ENCODE data around the gene AIFM1. TPM values are rescaled to one million over a fixed set of nuclear protein-coding genes. Genes with fewer than 3 reads are reported as not detected.
A peak's percentile ranks its signal among the peaks of the same experiment; 100 is the strongest.

Gene AIFM1
- total RNA-seq, 1 experiment from 2014 or later, result 37.8 TPM

DNA sequence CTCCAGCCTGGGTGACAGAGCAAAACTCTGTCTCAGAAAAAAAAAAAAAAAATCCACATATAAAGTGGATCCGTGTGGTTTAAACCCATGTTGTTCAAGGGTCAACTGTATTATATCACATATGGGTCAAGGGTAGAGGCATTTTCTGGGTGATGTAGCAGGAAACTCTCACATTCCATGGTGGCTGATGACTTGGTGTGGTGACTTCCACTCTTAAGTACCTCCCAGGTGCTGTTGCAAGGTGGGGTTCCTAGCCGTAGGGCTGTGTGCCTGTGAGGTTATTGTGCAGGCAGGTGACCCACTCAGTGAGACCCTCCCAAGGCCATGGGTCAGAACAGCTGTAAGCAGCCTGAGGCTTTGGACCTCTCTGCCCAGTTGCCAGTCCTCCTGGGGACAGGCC lies 72.4 kb downstream of the AIFM1 start:
- DNase-seq (ENCODE audit: low spot score), result no peak

DNA sequence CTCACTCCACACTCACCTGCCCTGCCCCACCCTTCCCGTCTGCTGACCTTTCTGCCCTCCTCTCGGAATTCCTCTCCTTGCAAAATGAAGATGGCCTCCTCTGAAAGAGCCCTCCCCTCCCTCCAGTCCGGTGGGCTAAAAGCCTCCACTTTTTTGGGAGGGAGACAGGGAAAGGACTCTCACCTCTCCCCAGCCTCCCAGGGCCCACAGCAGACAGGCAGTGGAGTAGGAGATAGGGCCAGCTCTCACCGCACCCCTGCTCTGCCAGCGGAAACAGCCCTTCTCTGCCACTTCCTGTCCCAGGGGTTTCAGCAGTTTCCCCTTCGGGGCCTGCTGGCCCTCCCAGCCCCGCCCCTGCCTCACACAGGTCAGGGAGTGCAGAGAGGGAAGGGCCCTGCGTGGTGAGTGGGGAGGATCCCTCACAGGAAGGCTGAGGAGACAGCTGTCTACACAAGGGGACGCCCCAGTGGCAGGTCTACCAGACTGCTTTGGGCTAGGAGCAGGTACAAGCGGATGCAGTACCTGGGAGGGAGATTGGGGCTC lies 73.6 kb downstream of the AIFM1 start:
- no peak for DNase-seq (ENCODE audit: low spot score)

DNA sequence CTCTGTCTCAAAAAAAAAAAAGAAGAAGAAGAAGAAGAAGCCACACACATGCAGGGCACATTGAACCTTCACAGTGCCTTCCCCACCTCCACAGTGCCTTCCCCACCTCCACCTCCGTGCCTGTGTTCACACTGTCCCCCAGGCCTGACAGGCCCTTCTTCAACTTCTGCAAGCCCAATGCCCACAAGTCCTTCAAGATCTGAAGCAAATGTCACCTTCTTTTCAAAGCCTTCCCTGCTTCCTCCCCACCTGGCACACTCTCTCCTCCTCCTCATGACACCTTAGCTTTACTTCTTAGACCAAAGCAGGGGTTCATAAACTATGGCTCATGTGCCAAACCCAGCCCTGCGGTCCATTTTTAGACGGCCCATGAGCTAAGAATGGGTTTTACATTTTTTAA lies 75.3 kb downstream of the AIFM1 start:
- DNase-seq (ENCODE audit: low spot score), result no peak

DNA sequence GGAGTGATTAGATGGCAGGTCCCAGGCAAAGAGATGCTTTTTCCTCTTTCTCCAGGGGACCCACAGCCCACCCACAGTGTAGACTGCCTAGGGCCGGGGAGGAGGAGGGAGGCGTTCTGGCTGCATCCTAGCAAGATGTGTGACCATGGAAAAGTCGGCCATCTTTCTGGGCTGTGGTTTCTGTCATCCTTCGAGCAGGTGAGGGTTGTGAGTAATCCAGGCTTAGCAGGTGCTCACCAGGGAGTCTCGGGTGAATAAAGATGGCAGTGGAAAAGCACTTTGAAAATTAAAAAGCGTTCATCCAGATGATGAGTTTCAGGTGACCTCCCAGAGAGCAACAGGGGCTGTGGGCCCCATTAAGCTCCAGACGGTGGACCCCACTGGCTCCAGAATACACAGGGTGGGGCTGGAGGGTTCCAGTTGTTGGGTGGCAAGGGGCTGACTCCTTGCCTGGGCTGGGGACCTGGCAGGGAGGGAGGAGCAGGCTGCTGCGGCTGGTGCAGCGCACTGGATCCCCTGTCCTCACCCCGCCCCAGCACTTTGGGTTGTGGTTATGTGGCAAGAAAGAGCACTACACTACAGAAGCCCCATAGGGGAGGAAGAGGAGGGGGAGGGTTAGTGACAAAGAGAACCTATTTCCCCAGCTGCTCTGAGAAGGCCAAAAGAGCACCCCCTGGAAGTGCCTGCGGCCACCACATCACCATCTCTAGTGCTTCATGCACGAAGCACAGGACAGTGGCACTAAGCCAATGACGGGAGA lies 79.0 kb downstream of the AIFM1 start:
- no peak for DNase-seq (ENCODE audit: low spot score)

DNA sequence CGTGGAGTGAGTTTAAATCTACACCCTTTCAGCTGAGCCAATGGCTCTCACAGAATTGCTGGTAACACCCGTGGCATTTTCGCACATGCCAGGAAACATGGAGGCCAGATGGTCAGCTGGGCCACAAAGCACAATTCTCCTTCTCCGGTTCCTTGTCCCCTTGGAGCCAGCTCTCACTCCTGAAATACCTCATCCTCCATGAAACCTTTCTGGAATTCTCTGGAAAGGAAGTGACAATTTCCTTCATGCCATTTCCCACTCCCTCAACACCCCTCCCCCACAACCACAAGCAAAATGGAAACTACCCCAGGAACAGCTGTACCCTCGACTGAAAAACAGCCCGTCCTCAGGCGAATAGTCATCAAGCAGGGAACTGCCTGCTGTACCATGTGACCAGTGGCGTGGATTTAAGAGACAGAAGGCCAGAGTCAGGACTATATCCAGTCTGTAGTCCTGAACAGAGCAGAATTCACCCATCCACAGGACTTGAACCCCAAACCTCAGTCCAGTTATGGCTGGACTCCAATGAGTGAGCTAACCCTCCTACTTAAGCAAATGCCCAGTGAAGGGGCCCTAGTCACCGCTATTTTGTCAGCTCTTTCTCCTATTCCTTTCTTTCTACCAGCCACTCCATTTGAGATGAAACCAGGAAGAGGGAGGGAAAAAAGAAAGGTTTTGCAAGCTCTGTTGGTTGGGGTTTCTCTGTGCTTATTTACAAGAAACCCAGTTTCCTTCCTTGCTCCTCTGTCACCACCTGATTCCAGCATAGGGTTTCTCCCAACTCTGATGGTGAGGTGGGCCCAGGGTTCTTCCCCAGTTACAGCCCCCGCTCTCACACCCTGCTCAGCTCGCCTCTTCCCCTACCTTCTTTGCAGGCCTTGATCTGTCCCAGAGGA lies 79.8 kb downstream of the AIFM1 start:
- no peak for DNase-seq (ENCODE audit: low spot score)

DNA sequence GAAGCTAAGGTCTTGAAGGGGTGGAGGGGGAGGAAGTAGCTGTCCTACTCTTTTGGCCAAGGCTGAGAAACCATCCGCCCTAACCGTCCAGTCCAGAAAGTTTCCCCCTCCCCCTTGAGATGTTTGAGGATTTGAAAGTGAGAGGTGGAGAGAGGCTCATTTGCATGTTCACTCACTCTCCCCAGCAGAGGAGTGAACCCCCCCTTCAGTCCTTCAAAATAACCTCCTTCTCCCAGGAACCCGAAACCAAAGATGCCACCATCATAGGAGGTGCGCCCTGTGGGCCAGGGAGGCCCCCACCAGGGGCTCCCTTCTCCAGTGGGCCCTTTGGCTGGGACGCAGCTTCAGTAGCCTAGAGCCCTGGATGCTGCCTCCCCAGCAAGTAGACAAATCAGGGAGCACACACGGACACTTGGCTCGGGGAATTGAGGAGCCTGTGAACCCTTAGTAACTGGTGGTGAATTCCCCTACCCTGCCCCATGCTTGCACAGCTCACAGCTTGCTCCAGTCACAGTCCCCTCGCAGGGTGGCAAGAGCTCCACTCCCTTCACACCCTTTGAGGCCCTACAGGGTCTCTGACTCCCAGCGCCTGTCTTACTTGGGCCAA lies 80.9 kb downstream of the AIFM1 start:
- no peak for DNase-seq (ENCODE audit: low spot score)

DNA sequence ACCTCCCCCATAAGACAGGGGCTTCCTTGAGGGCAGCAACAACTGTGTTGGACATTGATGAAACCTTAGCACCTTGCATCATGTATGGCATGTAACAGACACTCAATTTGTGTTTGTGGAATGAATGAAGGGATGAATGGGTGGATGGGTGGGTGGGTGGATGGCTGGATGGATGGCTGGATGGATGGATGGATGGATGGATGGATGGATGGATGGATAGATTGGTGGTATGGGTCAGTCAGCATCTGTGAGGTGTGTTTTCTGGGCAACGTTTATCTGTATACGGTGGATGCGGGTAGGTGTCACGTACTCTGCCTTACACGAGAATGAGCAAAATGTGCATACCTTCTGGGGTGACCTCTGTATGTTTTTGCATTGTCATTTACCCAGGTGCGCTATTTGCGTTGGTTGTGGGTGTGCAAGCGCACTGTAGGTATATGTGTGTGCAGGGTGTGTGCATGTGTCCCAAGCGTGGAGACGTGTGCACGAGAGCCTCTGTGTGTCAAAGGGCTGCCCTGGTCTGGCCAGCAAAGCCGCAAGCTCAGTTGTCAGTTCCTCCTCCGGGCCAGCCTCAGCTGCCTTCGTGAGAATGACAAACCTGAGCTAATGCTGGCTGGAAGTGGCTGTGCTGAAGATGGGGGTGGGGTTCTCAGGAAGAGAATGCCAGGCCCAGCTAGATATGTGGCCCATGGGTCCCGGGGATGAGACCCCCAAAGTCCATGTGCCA lies 81.8 kb downstream of the AIFM1 start:
- no peak for DNase-seq (ENCODE audit: low spot score)

DNA sequence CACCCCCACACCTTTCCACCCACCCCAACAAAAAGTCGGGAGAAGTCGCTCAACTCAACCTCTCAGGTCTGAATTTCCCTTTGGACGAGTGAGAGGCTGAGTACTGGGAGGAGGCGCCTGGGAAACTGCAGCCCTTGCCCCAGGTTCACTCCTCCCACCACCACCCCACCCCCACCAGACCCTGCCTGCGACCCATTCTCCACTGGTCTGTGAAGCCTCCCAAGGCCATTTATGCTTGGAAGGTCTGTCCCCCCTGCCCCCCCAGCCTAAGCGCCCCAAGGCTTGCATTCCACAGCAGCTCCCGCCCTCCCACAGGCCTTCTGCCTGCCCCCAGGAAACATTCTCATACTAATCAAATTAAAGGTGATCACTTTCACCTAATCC lies 82.5 kb downstream of the AIFM1 start:
- DNase-seq (ENCODE audit: low spot score), result no peak

DNA sequence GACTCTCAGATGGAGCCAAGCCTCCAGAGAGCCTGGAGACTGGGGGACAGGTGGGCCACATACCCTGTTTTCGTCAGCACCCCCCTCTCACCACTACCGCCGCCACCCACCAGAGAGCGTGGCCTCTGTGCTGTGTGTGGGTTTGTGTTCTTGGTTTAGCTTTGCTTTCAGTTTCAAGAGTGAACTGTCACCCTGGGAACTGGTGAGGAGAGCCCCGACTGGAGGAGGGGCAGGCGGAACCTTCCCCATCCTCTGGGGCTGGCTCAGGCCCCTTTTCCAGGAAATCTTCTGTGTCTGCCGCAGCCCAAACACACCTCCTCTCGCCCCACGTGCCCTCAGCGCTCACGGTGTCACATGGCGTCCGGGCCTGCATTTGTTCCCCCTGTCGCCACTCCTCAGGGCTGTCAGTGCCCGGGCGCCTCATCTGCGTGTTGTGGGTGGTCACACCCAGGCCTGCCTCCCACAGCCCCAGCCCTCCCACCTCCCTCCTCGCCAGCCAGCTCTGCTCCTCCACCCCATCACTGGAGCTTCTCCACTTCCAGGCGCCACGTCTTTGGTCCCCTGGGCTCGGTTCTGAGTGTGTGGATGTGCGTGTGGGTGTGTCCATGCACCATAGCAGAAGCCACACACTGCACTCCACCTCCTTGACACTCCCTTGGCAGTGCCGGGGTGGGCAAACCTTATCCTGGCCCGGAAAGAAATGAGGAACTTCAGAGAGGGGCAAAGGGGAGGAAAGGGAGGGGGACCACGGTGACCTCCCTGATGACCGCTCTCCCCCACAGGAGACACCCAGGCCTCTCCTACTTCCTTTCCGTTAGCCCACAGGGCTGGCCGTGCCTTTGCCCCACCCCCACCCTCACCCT lies 83.2 kb downstream of the AIFM1 start:
- DNase-seq (ENCODE audit: low spot score), result no peak

DNA sequence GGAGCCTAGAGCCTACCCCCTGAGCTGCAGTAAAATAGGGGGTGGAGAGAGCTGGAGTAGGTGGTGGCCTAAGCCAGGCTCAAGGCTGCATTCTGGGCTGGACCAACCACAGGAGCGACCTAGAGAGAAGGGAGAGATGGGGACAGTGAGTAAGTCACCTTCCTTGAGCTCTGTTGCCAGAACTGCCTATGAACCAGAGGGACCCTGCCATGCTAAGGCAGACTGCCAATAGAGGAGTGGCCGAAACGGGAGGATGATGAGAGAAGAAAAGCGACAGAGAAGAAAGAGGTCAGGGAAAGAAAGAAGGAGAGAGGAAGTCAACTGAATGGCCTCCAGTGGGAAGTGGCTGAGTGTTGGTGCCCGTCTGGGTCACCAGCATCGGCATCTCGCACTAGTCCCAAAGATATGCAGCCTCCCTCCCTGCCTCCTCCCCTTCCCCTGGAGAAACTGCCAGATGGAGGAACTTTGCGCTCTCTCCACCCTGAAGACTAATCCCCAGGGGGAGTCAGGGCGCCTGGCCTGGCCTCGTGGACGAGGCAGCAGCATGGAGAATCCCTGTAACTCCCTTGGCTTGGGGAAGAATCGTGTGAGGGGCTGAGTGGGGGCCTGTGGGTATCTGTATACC lies 84.1 kb downstream of the AIFM1 start:
- DNase-seq (ENCODE audit: low spot score), result no peak

DNA sequence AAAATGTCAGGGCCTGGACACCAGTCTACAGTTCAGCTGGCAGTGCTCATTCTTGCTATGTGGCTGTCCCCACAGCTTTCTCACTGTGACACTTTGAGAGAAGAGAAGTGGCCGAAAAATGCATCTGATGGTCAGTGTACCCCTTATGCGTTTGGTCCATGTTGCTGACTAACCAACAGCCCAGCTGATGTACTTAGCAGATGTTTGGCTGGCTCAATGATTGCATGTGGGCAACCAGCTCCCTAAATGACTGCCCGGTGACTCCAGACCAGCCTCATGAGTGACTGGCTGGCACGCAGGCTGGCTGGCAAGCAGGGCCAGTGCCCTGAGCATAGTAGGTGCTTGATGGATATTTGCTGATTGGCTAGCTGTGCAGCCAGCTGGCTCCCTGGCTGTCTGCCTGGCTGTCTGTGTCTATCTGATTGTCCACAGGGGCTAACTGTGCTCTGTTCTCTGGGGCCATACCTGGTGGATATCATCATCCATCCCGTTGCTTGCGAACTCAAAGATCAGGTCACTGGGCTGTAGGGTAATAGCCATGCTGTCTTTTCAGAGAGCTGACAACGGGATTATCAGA lies 84.8 kb downstream of the AIFM1 start:
- DNase-seq (ENCODE audit: low spot score), result no peak

DNA sequence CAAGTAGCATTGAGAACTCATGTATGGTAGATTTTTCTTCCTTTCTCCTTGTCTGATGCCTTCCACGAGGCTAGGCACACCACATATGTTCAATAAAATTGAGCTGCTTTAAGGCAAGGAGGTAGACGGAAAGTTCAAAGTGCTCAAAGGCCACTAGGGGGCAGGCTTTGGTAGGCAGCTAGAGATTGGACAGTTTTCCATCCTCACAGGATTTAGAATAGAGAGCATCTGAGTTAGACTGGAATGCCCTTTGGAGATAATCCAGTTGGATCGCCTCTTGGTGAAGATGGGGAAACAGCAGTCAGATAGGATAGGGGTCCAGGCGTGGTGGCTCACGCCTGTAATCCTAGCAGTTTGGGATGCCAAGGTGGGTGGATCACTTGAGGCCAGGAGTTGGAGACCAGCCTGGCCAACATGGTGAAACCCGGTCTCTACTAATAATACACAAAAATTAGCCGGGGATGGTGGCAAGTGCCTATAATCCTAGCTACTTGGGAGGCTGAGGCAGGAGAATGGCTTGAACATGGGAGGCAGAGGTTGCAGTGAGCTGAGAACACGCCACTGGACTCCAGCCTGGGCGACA lies 85.7 kb downstream of the AIFM1 start:
- peak; percentile 47 for DNase-seq (ENCODE audit: low spot score)

Other genes with a start within 250 kb of the AIFM1 start
- gene BCORL1, start 183.2 kb downstream of the AIFM1 start, total RNA-seq (2014; rRNA removed; shearing (Covaris generic)), result 0.46 and 1.3 TPM in 2 replicates
- gene ELF4, start 55.3 kb downstream of the AIFM1 start, total RNA-seq (2014; rRNA removed; shearing (Covaris generic)), result 11.4 and 11.9 TPM in 2 replicates
- not detected in 2 replicates for gene RAB33A, start 6.1 kb upstream of the AIFM1 start, total RNA-seq (2014; rRNA removed; shearing (Covaris generic))
- 5.8 and 8.1 TPM in 2 replicates for gene ZNF280C, start 103.1 kb upstream of the AIFM1 start, total RNA-seq (2014; rRNA removed; shearing (Covaris generic))
- 16.7 and 30.6 TPM in 2 replicates for gene SLC25A14, start 174.1 kb upstream of the AIFM1 start, total RNA-seq (2014; rRNA removed; shearing (Covaris generic))
- gene GPR119, start 219.8 kb upstream of the AIFM1 start, total RNA-seq (2014; rRNA removed; shearing (Covaris generic)), result not detected in 2 replicates
- 39.8 and 45.6 TPM in 2 replicates for gene RBMX2, start 236.1 kb upstream of the AIFM1 start, total RNA-seq (2014; rRNA removed; shearing (Covaris generic))